K562 (cell line): Measurements from ENCODE around the gene HYAL3. TPM values are rescaled to one million over a fixed set of nuclear protein-coding genes. Genes with fewer than 3 reads are reported as not detected.

Source experiments
- FOXJ3 ChIP-seq: sonication (generic); formaldehyde crosslinking; IDR thresholded peaks from 2 replicates; pipeline ENCODE4 v1.4.0; 2020; ENCODE audit warnings: mild to moderate bottlenecking, missing genetic modification reagents
- STAG1 ChIP-seq: sonication (generic); formaldehyde crosslinking; IDR thresholded peaks from 2 replicates; pipeline ENCODE4 v1.5.0; 2020; ENCODE audit warnings: missing genetic modification reagents, borderline replicate concordance
- STAT6 ChIP-seq: sonication (generic); formaldehyde crosslinking; IDR thresholded peaks from 2 replicates; pipeline ENCODE4 v1.8.1; 2023; ENCODE audit warnings: mild to moderate bottlenecking, missing genetic modification reagents
- ZBTB7A ChIP-seq: IDR thresholded peaks from 2 replicates; pipeline ENCODE4 v1.6.1; 2011; ENCODE audit warnings: low read depth, mild to moderate bottlenecking, low read length, moderate library complexity, borderline replicate concordance; ENCODE audit not compliant: control insufficient read depth
- ZNF133 ChIP-seq: fragments of 250-450 bp; sonication (Bioruptor Pico); IDR thresholded peaks from 2 replicates; pipeline ENCODE4 v1.4.0; 2020; ENCODE audit warnings: mild to moderate bottlenecking
- ZNF586 ChIP-seq: fragments of 450-650 bp; formaldehyde crosslinking; conservative IDR thresholded peaks from 2 replicates; pipeline ENCODE4 v1.4.0; 2020; ENCODE audit warnings: mild to moderate bottlenecking, moderate library complexity
- polyA plus RNA-seq, 8 experiments: library from polyadenylated mRNA; depleted of rRNA in 4 of 8; stranded (reverse) in 5 of 8; unstranded in 3 of 8; fragments of >200 nt; fragmentation: Nextera tagmentation in 2 of 8; fragmentation: Illumina TruSeq in 1 of 8; extraction: Ambion mirVana in 2 of 8; extraction: Trizol in 1 of 8; gene quantifications; 2 replicates each; pipeline versions ENCODE4 v1.2.1 to v1.2.3, GENCODE V29; 2011 to 2014; ENCODE audit warnings: inconsistent platforms in 1 of 8, missing spikeins in 1 of 8
- total RNA-seq, 7 experiments: library from RNA; depleted of rRNA in 6 of 7; stranded (reverse); fragments of >200 nt in 6 of 7; fragmentation: Illumina TruSeq in 2 of 7; extraction: Trizol in 2 of 7; gene quantifications; 2 replicates each; pipeline versions ENCODE4 v1.2.1 to v1.2.3, GENCODE V29; 2011 to 2021; ENCODE audit warnings: low replicate concordance in 1 of 7

HYAL3 gene
- total and polyA plus RNA-seq, 9 of the 15 experiments (the other 6 are each of a cell fraction or from before 2014, with no cell fraction given) = 0.38 to 9.1 (median 6.8) TPM

DNA sequence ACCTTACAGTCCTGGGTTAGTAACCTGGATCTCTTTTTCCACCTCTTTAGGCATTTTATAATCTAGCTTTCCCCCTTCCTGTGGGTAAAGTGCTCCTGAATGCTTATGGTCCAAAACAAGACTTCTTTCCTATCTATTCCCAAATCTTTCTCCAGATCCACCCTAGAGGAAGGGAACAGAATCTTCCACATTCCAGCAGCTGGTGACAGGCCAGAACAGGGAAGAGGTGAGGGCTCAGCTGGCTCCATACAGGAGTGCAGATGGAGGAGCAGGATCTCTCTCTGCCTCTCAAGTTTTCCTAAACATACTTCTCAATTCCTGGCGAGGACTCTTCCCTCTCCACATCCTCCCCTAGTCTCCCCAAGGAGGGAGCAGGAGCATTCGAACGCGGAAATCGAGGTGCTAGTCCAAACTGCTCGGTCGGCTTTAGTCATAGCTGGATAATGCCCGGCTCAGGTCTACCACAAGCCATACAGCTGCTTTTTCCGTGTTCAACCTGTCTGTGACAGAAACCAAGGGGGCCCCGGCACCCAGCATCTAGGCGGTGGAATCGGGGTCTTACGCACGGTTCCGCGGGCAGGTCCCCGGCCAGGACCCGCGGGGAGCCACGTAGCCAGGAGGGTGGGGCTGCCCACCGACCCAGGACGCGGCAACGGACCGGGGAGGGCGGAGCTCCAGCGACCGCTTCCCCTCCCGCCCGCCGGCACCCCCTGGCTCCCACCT lies 37.4 kb upstream of the HYAL3 start (continued):
- TF ChIP-seq STAT6 (CRISPR knock-in tag) = no peak
- no peak for TF ChIP-seq ZNF586
- TF ChIP-seq ZBTB7A = peak; percentile 41; the same call in 1 of the 2 replicates
- TF ChIP-seq FOXJ3 (CRISPR knock-in tag) = no peak
- TF ChIP-seq ZNF133 (CRISPR knock-in tag) = no peak
- TF ChIP-seq STAG1 (CRISPR knock-in tag) = 0 out of 2 replicates have a peak, but pooled peaks have one; percentile 43
